Vagina (tissue), 2 donors: ENCODE results near the gene CGNL1. TPM values are rescaled to one million over a fixed set of nuclear protein-coding genes. Genes with fewer than 3 reads are reported as not detected.

Experiments
- DNase-seq, 2 donors: peaks; one replicate each; pipeline ENCODE4 v3.0.0-alpha.2; 2017; ENCODE audit errors: extremely low spot score in 2 of 2
- H3K27ac ChIP-seq: fragments of 200-600 bp; sonication (generic); one replicate; pipeline ENCODE4 v1.5.1; 2019
- H3K27me3 ChIP-seq: fragments of 200-600 bp; sonication (generic); one replicate; pipeline ENCODE4 v1.5.1; 2019
- H3K36me3 ChIP-seq, 2 donors: fragments of 200-600 bp; sonication (generic); one replicate each; pipeline ENCODE4 v1.5.1; 2017 to 2019
- H3K4me1 ChIP-seq: fragments of 200-600 bp; sonication (generic); one replicate; pipeline ENCODE4 v1.5.1; 2019
- H3K4me3 ChIP-seq, 2 donors: fragments of 200-600 bp; sonication (generic); 1 replicate in 1 of 2; 2 replicates in 1 of 2; pipeline ENCODE4 v1.5.1; 2016 to 2019
- H3K9me3 ChIP-seq: fragments of 200-600 bp; sonication (generic); one replicate; pipeline ENCODE4 v1.5.1; 2019
- POLR2A ChIP-seq, 2 donors: fragments of 450-650 bp; IDR thresholded peaks; one replicate each; pipeline ENCODE4 v1.6.1; 2017; ENCODE audit warnings: antibody characterized with exemption in 2 of 2, mild to moderate bottlenecking in 2 of 2, moderate library complexity in 2 of 2
- POLR2AphosphoS5 ChIP-seq, 2 donors: sonication (generic); formaldehyde crosslinking; IDR thresholded peaks; one replicate each; pipeline ENCODE4 v1.9.0; 2017; ENCODE audit warnings: antibody characterized with exemption in 2 of 2, mild to moderate bottlenecking in 2 of 2, low read depth in 1 of 2; ENCODE audit not compliant: insufficient read depth in 1 of 2
- intact Hi-C: fragments of 100-400 bp; cut with DNase I; formaldehyde crosslinking; loops from one replicate; pipeline ENCODE4 v1.15.1; 2023
- total RNA-seq: library from RNA; depleted of rRNA; stranded (reverse); fragments of >200 nt; gene quantifications from one replicate; pipeline ENCODE4 v1.2.3, GENCODE V29; 2016
- TF ChIP-seq, protein P1 (sequence below), 3 experiments: fragments of 450-650 bp in 2 of 3; fragments of 200-600 bp in 1 of 3; sonication (generic) in 1 of 3; IDR thresholded peaks; one replicate each; pipeline ENCODE4 v1.5.1; 2017 to 2019; ENCODE audit warnings: antibody characterized with exemption in 3 of 3, mild to moderate bottlenecking in 2 of 3, moderate library complexity in 2 of 3

CGNL1 gene, protein sequence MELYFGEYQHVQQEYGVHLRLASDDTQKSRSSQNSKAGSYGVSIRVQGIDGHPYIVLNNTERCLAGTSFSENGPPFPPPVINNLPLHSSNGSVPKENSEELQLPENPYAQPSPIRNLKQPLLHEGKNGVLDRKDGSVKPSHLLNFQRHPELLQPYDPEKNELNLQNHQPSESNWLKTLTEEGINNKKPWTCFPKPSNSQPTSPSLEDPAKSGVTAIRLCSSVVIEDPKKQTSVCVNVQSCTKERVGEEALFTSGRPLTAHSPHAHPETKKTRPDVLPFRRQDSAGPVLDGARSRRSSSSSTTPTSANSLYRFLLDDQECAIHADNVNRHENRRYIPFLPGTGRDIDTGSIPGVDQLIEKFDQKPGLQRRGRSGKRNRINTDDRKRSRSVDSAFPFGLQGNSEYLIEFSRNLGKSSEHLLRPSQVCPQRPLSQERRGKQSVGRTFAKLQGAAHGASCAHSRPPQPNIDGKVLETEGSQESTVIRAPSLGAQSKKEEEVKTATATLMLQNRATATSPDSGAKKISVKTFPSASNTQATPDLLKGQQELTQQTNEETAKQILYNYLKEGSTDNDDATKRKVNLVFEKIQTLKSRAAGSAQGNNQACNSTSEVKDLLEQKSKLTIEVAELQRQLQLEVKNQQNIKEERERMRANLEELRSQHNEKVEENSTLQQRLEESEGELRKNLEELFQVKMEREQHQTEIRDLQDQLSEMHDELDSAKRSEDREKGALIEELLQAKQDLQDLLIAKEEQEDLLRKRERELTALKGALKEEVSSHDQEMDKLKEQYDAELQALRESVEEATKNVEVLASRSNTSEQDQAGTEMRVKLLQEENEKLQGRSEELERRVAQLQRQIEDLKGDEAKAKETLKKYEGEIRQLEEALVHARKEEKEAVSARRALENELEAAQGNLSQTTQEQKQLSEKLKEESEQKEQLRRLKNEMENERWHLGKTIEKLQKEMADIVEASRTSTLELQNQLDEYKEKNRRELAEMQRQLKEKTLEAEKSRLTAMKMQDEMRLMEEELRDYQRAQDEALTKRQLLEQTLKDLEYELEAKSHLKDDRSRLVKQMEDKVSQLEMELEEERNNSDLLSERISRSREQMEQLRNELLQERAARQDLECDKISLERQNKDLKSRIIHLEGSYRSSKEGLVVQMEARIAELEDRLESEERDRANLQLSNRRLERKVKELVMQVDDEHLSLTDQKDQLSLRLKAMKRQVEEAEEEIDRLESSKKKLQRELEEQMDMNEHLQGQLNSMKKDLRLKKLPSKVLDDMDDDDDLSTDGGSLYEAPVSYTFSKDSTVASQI
- total RNA-seq = 38.3 TPM

DNA sequence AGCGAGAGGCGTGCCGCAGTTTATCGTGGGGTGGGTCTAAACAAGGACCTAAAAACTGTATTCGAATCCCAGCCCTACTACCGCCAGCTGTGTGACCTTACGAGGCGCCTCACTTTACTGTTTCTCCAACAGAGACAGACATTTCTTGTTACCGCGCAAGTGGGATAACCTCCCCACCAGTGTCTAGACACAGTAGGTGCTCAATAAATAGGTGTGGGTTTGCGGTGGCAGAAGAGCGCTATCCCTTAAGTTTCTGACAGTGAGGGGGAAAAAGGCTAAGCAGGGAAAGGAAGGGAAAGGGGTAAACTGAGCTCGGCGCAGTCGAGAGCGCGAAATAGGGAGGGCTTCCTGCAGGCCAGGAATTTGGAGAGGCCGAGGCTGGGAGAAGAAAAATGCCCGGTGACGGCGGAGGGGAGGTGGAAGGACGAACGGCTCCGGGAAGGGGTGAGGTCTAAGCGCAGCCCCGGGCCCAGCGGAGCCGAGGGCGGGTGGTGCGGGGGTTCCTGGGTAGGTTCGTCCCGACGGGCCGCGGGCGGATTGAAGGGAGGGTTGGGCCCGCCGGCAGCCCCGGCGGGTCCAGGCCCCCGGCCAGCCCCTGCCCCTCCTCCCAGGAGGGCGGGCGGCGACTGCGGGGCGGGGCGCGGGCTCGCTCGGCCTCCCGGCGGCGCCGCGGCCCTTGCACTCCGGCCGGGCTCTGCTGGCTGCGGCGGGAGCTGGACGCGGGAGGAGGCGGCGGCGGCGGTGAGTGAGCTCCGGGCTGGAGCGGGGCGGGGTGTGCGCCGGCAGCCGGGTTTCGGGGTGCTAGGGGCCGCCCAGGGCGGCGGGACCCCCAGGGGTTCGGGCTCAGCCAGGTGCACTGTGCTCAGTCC is at the start of gene CGNL1:
Gene CGNL1, plus strand, starts transcription at position 679 of the 869 bp plus-strand sequence. CDS start 61,495 bp downstream, outside the sequence.
- peaks cover 20% of the 10 kb centered on the region for H3K4me1 ChIP-seq
- TF ChIP-seq POLR2A (IDR thresholded peaks at IDR 0.05) (peak in 1 of 2 donors; percentile 65), POLR2AphosphoS5 (IDR thresholded peaks at IDR 0.05; ENCODE audit: insufficient read depth in 1 of 2, low read depth in 1 of 2) (peak in 1 of 2 donors; percentile 8)
- TF ChIP-seq, protein P1, sequence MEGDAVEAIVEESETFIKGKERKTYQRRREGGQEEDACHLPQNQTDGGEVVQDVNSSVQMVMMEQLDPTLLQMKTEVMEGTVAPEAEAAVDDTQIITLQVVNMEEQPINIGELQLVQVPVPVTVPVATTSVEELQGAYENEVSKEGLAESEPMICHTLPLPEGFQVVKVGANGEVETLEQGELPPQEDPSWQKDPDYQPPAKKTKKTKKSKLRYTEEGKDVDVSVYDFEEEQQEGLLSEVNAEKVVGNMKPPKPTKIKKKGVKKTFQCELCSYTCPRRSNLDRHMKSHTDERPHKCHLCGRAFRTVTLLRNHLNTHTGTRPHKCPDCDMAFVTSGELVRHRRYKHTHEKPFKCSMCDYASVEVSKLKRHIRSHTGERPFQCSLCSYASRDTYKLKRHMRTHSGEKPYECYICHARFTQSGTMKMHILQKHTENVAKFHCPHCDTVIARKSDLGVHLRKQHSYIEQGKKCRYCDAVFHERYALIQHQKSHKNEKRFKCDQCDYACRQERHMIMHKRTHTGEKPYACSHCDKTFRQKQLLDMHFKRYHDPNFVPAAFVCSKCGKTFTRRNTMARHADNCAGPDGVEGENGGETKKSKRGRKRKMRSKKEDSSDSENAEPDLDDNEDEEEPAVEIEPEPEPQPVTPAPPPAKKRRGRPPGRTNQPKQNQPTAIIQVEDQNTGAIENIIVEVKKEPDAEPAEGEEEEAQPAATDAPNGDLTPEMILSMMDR (IDR thresholded peaks at IDR 0.05) = no peak
- H3K4me3 ChIP-seq = peak within 1 kb of the TSS; percentile 66 to 69
- no peaks in the 10 kb centered on the region for H3K36me3 ChIP-seq
- H3K27me3 ChIP-seq = no peaks in the 10 kb centered on the region
- no peak for DNase-seq
- H3K9me3 ChIP-seq = no peaks in the 10 kb centered on the region
- intact Hi-C loops = no loop called here
- peak within 1 kb of the TSS; percentile 78 for H3K27ac ChIP-seq

DNA sequence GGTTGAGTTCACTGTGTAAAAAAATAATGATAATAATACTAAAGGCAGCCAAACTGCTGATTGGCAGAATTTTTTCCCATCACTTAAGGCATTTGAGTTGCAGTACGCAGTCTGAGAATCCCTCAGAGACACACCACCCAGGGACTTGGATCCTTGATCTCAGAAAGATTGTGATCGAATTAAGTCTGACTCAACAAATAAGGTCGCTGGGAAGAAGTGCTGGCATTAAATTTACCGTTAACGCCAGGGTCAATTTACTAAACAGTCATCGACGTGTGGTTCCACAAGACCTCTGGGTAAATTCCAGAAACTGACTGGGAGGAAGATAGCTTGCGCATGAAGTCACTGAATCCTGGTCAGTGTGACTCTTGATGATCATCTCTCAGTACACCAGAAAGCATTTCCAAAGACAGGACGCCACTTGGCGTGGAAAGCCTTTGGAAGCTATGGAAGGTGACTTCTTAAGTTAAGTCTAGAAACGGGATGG is 48.3 kb upstream of the CGNL1 start:
- Histone ChIP-seq H3K27me3 (no peaks in the 10 kb centered on the region), H3K4me1 (peaks cover 5% of the 10 kb centered on the region), H3K36me3 (no peaks in the 10 kb centered on the region), H3K4me3 (no peak overlapping the region), H3K27ac (peak overlapping the region; percentile 62), H3K9me3 (no peaks in the 10 kb centered on the region)
- TF ChIP-seq, protein P1 (IDR thresholded peaks at IDR 0.05) = no peak
- TF ChIP-seq POLR2AphosphoS5 (IDR thresholded peaks at IDR 0.05; ENCODE audit: insufficient read depth in 1 of 2, low read depth in 1 of 2) = peak in 1 of 2 donors; percentile 22
- no peak for TF ChIP-seq POLR2A (IDR thresholded peaks at IDR 0.05)
- no peak for DNase-seq
- intact Hi-C loops = no loop called here

DNA sequence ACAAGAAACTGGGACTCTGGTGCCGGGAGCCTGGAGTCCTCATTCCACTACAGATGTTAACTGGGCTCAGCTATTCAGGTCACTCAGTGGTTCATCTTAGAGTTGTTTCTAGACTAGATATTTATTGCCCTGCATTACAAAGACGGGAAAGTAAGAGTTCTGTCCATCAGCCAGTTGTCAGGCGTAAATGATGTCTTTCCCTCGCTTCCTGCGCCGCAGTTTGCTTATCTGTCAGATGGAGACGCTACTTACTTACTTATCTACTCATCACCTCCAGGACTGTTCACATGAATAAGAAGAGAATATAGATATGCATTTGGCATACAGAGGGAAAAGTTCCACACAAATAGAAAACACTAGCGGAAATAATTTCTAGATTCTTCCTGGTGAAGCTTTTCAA is 47.8 kb upstream of the CGNL1 start:
- peaks cover under 1% of the 10 kb centered on the region for H3K4me1 ChIP-seq
- TF ChIP-seq, protein P1 (IDR thresholded peaks at IDR 0.05) = no peak
- TF ChIP-seq POLR2A (IDR thresholded peaks at IDR 0.05) (no peak), POLR2AphosphoS5 (IDR thresholded peaks at IDR 0.05; ENCODE audit: insufficient read depth in 1 of 2, low read depth in 1 of 2) (no peak)
- intact Hi-C loops = no loop called here

DNA sequence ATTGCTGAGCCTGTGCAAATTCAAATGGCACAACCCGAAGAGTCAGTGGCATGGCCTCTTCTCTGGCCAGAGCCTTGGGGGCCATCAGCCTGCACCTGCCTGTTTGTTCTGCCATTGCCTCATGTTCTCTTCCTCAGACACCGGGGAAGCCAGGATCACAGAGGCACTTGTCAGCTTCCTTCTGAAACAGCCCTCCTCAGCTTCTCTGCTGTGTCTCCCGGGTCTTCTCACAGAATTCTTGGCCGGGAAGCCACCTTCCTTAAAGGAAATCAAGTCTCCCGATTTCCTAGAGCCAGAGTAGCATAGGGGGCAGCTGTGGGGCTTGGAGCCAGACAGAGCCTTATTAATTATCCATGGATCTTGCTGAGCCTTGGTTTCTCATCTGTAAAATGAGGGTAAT is 47.4 kb upstream of the CGNL1 start:
- no peaks in the 10 kb centered on the region for H3K36me3 ChIP-seq
- H3K4me1 ChIP-seq = no peaks in the 10 kb centered on the region
- no peak for DNase-seq
- H3K27me3 ChIP-seq = no peaks in the 10 kb centered on the region
- TF ChIP-seq, protein P1 (IDR thresholded peaks at IDR 0.05) = no peak
- no peak for TF ChIP-seq POLR2A (IDR thresholded peaks at IDR 0.05)
- no peak for TF ChIP-seq POLR2AphosphoS5 (IDR thresholded peaks at IDR 0.05; ENCODE audit: insufficient read depth in 1 of 2, low read depth in 1 of 2)
- intact Hi-C loops = no loop called here
- peak overlapping the region; percentile 62 for H3K27ac ChIP-seq
- no peaks in the 10 kb centered on the region for H3K9me3 ChIP-seq
- H3K4me3 ChIP-seq = no peak overlapping the region

More for the DNA sequence above, 47.8 kb upstream of the CGNL1 start:
- H3K27ac ChIP-seq = peak overlapping the region; percentile 62
- no peaks in the 10 kb centered on the region for H3K27me3 ChIP-seq
- no peaks in the 10 kb centered on the region for H3K9me3 ChIP-seq
- no peak overlapping the region for H3K4me3 ChIP-seq
- H3K36me3 ChIP-seq = no peaks in the 10 kb centered on the region
- DNase-seq = no peak
